B cell (primary cell): ENCODE results near the gene CBL.

ENCODE experiments used
- EZH2 ChIP-seq: IDR thresholded peaks from 2 replicates; pipeline ENCODE4 v1.6.1; 2012; ENCODE audit warnings: borderline replicate concordance, low read depth, mild to moderate bottlenecking, moderate library complexity, low read length; ENCODE audit not compliant: insufficient read depth, poor library complexity, severe bottlenecking
- TF ChIP-seq, protein P1 (sequence below): fragments of 200-600 bp; IDR thresholded peaks from one replicate; pipeline ENCODE4 v1.8.0; 2022; ENCODE audit warnings: antibody characterized with exemption, mild to moderate bottlenecking

DNA sequence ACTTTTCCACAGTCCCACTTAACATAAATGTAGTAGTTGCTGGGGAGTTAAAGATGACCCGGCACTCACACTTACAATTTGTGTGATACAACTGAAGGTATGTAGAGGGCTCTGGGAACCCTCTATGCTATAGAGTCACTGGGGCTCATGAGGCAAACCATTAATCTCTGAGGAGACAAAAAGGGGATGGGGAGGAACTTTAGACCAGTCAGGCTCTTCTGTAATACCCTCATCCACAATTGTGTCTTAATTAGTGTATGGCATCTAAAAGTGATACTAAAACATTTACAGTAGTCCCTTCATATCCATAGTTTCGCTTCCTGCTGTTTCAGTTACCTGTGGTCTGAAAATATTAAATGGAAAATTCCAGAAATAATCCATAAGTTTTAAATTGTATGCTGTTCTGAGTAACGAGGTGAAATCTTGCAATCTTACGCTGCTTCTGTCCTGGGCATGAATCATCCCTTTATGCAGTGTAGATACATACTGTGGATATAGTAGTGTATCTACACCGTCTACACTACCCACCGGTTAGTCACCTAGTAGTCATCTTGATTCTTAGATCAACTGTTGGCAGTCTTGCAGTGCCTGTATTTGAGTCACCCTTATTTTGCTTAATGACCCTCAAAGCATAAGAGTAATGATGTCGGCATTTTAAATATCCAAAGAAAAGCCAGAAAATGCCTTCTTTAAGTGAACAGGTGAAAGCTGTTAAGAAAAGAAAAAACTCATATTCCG, 12.2 kb downstream of the CBL start:
- TF ChIP-seq, protein P1, sequence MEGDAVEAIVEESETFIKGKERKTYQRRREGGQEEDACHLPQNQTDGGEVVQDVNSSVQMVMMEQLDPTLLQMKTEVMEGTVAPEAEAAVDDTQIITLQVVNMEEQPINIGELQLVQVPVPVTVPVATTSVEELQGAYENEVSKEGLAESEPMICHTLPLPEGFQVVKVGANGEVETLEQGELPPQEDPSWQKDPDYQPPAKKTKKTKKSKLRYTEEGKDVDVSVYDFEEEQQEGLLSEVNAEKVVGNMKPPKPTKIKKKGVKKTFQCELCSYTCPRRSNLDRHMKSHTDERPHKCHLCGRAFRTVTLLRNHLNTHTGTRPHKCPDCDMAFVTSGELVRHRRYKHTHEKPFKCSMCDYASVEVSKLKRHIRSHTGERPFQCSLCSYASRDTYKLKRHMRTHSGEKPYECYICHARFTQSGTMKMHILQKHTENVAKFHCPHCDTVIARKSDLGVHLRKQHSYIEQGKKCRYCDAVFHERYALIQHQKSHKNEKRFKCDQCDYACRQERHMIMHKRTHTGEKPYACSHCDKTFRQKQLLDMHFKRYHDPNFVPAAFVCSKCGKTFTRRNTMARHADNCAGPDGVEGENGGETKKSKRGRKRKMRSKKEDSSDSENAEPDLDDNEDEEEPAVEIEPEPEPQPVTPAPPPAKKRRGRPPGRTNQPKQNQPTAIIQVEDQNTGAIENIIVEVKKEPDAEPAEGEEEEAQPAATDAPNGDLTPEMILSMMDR: no peak
- no peak for TF ChIP-seq EZH2
